Subcutaneous adipose tissue (tissue), 4 donors: Measurements from ENCODE around the gene FGD5. TPM values are rescaled to one million over a fixed set of nuclear protein-coding genes. Genes with fewer than 3 reads are reported as not detected.

Source experiments
- total RNA-seq, 4 donors: library from RNA; depleted of rRNA; stranded (reverse); fragments of >200 nt; gene quantifications; one replicate each; pipeline ENCODE4 v1.1.0, GENCODE V29; 2016
- TF ChIP-seq, protein P1 (sequence below): fragments of 450-650 bp; IDR thresholded peaks from one replicate; pipeline ENCODE4 v1.5.1; 2016; ENCODE audit warnings: low read depth, mild to moderate bottlenecking, control low read depth, antibody characterized with exemption, moderate library complexity

FGD5 gene
- total RNA-seq, 4 donors from 2014 or later: 18.2 to 62.9 (median 27.6) TPM

- TF ChIP-seq, protein P1, sequence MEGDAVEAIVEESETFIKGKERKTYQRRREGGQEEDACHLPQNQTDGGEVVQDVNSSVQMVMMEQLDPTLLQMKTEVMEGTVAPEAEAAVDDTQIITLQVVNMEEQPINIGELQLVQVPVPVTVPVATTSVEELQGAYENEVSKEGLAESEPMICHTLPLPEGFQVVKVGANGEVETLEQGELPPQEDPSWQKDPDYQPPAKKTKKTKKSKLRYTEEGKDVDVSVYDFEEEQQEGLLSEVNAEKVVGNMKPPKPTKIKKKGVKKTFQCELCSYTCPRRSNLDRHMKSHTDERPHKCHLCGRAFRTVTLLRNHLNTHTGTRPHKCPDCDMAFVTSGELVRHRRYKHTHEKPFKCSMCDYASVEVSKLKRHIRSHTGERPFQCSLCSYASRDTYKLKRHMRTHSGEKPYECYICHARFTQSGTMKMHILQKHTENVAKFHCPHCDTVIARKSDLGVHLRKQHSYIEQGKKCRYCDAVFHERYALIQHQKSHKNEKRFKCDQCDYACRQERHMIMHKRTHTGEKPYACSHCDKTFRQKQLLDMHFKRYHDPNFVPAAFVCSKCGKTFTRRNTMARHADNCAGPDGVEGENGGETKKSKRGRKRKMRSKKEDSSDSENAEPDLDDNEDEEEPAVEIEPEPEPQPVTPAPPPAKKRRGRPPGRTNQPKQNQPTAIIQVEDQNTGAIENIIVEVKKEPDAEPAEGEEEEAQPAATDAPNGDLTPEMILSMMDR: no peak
Observed at GRCh38 chr3:14913926-14914778, 95.4 kb downstream of the FGD5 start.

- TF ChIP-seq, protein P1: no peak
Observed at GRCh38 chr3:14914779-14915117, 96.0 kb downstream of the FGD5 start.

DNA sequence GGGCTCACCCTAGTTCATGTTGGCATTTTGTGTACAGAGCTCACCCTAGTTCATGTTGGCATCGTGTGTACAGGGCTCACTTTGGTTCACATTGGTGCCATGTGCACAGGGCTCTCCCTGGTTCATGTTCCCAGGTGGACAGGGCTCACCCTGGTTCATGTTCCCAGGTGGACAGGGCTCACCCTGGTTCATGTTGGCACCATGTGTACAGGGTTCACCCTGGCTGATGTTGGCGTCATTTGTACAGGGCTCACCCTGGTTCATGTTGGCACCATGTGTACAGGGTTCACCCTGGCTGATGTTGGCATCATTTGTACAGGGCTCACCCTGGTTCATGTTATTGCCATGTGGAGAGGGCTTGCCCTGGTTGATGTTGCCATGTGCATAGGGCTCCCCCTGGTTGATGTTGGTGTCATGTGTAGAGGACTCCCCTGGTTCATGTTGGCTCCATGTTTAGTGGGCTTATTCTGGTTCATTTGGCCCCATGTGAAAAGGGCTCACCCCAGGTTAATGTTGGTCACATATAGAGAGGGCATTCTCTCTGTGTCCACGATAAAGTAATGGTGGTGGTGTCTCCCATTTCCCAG, 97.0 kb downstream of the FGD5 start:
- TF ChIP-seq, protein P1: no peak

- TF ChIP-seq, protein P1: no peak
Observed at GRCh38 chr3:14918356-14918860, 99.6 kb downstream of the FGD5 start.

DNA sequence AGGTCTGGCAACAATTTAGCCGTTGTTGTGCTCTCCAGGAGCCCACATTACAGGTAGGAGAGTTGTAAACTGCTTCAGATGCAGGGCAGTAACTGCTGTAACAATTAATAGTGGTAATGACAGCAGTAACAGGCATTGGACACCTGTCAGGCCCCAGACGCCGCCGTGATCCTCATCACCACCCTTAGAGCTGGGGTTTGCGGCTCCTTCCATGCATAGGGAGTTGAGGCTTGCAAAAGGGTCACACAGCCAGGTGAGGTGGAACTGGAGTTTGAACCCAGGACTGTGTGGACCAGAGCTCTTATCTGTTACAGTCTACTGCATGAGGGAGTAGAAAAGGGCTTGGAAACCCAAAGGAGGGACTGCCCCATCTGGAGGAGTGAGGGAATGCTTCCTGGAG, 101.8 kb downstream of the FGD5 start:
- TF ChIP-seq, protein P1: no peak

- TF ChIP-seq, protein P1: no peak
Observed at GRCh38 chr3:14921034-14921616, 102.4 kb downstream of the FGD5 start.
